Measurements from ENCODE around the gene ALX4.

- no peak for TF ChIP-seq CTCF (IDR thresholded peaks at IDR 0.05; ENCODE audit: low read length)
- TF ChIP-seq EZH2 (optimal IDR thresholded peaks at IDR 0.05; ENCODE audit: low read depth, low read length) = no peak
Measured at GRCh38 chr11:44223238-44223637, 86.7 kb downstream of the ALX4 start.

Data from MM.1S (cell line).